Memory B cell (primary cell): ENCODE results near the gene KRTAP17-1.
"Not testable (repeated sequence)": the region's sequence is repeated elsewhere in the genome, so short reads cannot be mapped to it uniquely, and the experiment has no call there.

Experiments
- ATAC-seq: fragments of 150-1000 bp; cut with Tn5 transposase; 2 replicates; pipeline ENCODE4 v1.10.0; 2021; ENCODE audit warnings: low read depth, mild to moderate bottlenecking, moderate library complexity
- DNase-seq, 2 donors: peaks; one replicate each; pipeline ENCODE4 v3.0.0; 2022; ENCODE audit warnings: low spot score in 2 of 2
- H3K27ac Mint-ChIP-seq: one replicate; pipeline ENCODE4 v1.8.0; 2022; ENCODE audit warnings: mild to moderate bottlenecking, moderate library complexity, mixed read lengths
- H3K27me3 Mint-ChIP-seq: one replicate; pipeline ENCODE4 v1.8.0; 2022; ENCODE audit warnings: mixed read lengths
- H3K36me3 Mint-ChIP-seq: one replicate; pipeline ENCODE4 v1.8.0; 2022; ENCODE audit warnings: mild to moderate bottlenecking, mixed read lengths
- H3K4me1 Mint-ChIP-seq: one replicate; pipeline ENCODE4 v1.8.0; 2022; ENCODE audit warnings: mixed read lengths
- H3K4me3 Mint-ChIP-seq: one replicate; pipeline ENCODE4 v1.8.0; 2022; ENCODE audit warnings: mild to moderate bottlenecking, moderate library complexity, mixed read lengths
- H3K9me3 Mint-ChIP-seq: one replicate; pipeline ENCODE4 v1.8.0; 2022; ENCODE audit warnings: mixed read lengths

KRTAP17-1 gene

GRCh38 chr17:41315204-41315794 is at the start of gene KRTAP17-1:
KRTAP17-1 (minus strand) TSS chr17:41315710; CDS start chr17:41315650, 60 bp downstream.
- ATAC-seq (no peak), DNase-seq (no peak)
- Mint-ChIP-seq H3K9me3 (peaks cover 7% of the 10 kb centered on the region), H3K4me3 (no peak within 1 kb of the TSS), H3K27me3 (peaks cover 8% of the 10 kb centered on the region), H3K4me1 (peaks cover 3% of the 10 kb centered on the region), H3K27ac (no peak within 1 kb of the TSS), H3K36me3 (peaks cover 2% of the 10 kb centered on the region)

GRCh38 chr17:41363881-41364280 is 48.4 kb upstream of the KRTAP17-1 start:
- Mint-ChIP-seq H3K27me3 (peaks cover 6% of the 10 kb centered on the region), H3K27ac (no peak overlapping the region), H3K4me3 (no peak overlapping the region), H3K4me1 (peaks cover 2% of the 10 kb centered on the region), H3K9me3 (peaks cover 1% of the 10 kb centered on the region), H3K36me3 (no peaks in the 10 kb centered on the region)
- ATAC-seq: no peak
- no peak for DNase-seq

- Mint-ChIP-seq H3K9me3 (peaks cover 2% of the 10 kb centered on the region), H3K36me3 (no peaks in the 10 kb centered on the region), H3K4me3 (no peak overlapping the region), H3K27ac (no peak overlapping the region), H3K27me3 (peaks cover 9% of the 10 kb centered on the region), H3K4me1 (no peaks in the 10 kb centered on the region)
- DNase-seq: no peak
- ATAC-seq: no peak
These were observed 44.9 kb upstream of the KRTAP17-1 start for GRCh38 chr17:41360296-41360995.

GRCh38 chr17:41354536-41354935 is 39.0 kb upstream of the KRTAP17-1 start:
- Mint-ChIP-seq H3K4me3 (no peak overlapping the region), H3K4me1 (no peaks in the 10 kb centered on the region), H3K27ac (no peak overlapping the region), H3K36me3 (no peaks in the 10 kb centered on the region), H3K9me3 (peaks cover 1% of the 10 kb centered on the region), H3K27me3 (peaks cover 13% of the 10 kb centered on the region)
- no peak for DNase-seq
- no peak for ATAC-seq

GRCh38 chr17:41352597-41353366 is 37.3 kb upstream of the KRTAP17-1 start:
- H3K36me3 Mint-ChIP-seq: no peaks in the 10 kb centered on the region
- H3K27me3 Mint-ChIP-seq: peaks cover 13% of the 10 kb centered on the region
- peaks cover 1% of the 10 kb centered on the region for H3K9me3 Mint-ChIP-seq
- DNase-seq (no peak), ATAC-seq (no peak)
- no peaks in the 10 kb centered on the region for H3K4me1 Mint-ChIP-seq
- no peak overlapping the region for H3K27ac Mint-ChIP-seq
- no peak overlapping the region for H3K4me3 Mint-ChIP-seq

GRCh38 chr17:41351177-41351576 is 35.7 kb upstream of the KRTAP17-1 start:
- no peak overlapping the region for H3K4me3 Mint-ChIP-seq
- no peaks in the 10 kb centered on the region for H3K4me1 Mint-ChIP-seq
- no peaks in the 10 kb centered on the region for H3K9me3 Mint-ChIP-seq
- H3K36me3 Mint-ChIP-seq: no peaks in the 10 kb centered on the region
- H3K27me3 Mint-ChIP-seq: peaks cover 10% of the 10 kb centered on the region
- H3K27ac Mint-ChIP-seq: no peak overlapping the region
- no peak for ATAC-seq
- no peak for DNase-seq

GRCh38 chr17:41350381-41350878 is 34.9 kb upstream of the KRTAP17-1 start, which contains the start of gene KRT33A:
KRT33A (minus strand) TSS chr17:41350828; CDS start chr17:41350767, 61 bp downstream.
- not testable (repeated sequence) for H3K27ac Mint-ChIP-seq, H3K27me3 Mint-ChIP-seq, H3K9me3 Mint-ChIP-seq, H3K4me1 Mint-ChIP-seq, DNase-seq, ATAC-seq, H3K36me3 Mint-ChIP-seq, H3K4me3 Mint-ChIP-seq

GRCh38 chr17:41347869-41348760 is 32.6 kb upstream of the KRTAP17-1 start:
- Mint-ChIP-seq H3K27ac (no peak overlapping the region), H3K36me3 (peaks cover 3% of the 10 kb centered on the region)
- no peak for DNase-seq

GRCh38 chr17:41346421-41346820 is 30.9 kb upstream of the KRTAP17-1 start:
- not testable (repeated sequence) for H3K27me3 Mint-ChIP-seq, H3K4me3 Mint-ChIP-seq, ATAC-seq, H3K4me1 Mint-ChIP-seq, DNase-seq, H3K27ac Mint-ChIP-seq, H3K36me3 Mint-ChIP-seq, H3K9me3 Mint-ChIP-seq

More at GRCh38 chr17:41347869-41348760, 32.6 kb upstream of the KRTAP17-1 start:
- Mint-ChIP-seq H3K9me3 (peaks cover 3% of the 10 kb centered on the region), H3K4me3 (no peak overlapping the region), H3K4me1 (no peaks in the 10 kb centered on the region), H3K27me3 (peaks cover 11% of the 10 kb centered on the region)
- no peak for ATAC-seq

- DNase-seq (no peak), ATAC-seq (no peak)
- Mint-ChIP-seq H3K4me1 (peaks cover under 1% of the 10 kb centered on the region), H3K27ac (no peak overlapping the region), H3K4me3 (no peak overlapping the region), H3K27me3 (peaks cover 2% of the 10 kb centered on the region), H3K36me3 (peaks cover 5% of the 10 kb centered on the region), H3K9me3 (peaks cover 9% of the 10 kb centered on the region)
These were observed 30.5 kb upstream of the KRTAP17-1 start for GRCh38 chr17:41345992-41346391.

GRCh38 chr17:41343029-41343428 is 27.5 kb upstream of the KRTAP17-1 start:
- ATAC-seq (no peak), DNase-seq (no peak)
- peaks cover 9% of the 10 kb centered on the region for H3K9me3 Mint-ChIP-seq
- H3K4me3 Mint-ChIP-seq: no peak overlapping the region
- H3K36me3 Mint-ChIP-seq: peaks cover 5% of the 10 kb centered on the region
- no peak overlapping the region for H3K27ac Mint-ChIP-seq
- peaks cover 16% of the 10 kb centered on the region for H3K4me1 Mint-ChIP-seq
- peaks cover 2% of the 10 kb centered on the region for H3K27me3 Mint-ChIP-seq

GRCh38 chr17:41340934-41341861 is 25.7 kb upstream of the KRTAP17-1 start:
- DNase-seq (no peak), ATAC-seq (no peak)
- no peak overlapping the region for H3K27ac Mint-ChIP-seq
- H3K36me3 Mint-ChIP-seq: peaks cover 5% of the 10 kb centered on the region
- H3K27me3 Mint-ChIP-seq: peaks cover 2% of the 10 kb centered on the region
- H3K4me1 Mint-ChIP-seq: peaks cover 16% of the 10 kb centered on the region
- no peak overlapping the region for H3K4me3 Mint-ChIP-seq
- peaks cover 9% of the 10 kb centered on the region for H3K9me3 Mint-ChIP-seq
